NCI-H187 (cell line): ENCODE measurements around the gene PSMB10.
A peak's percentile ranks its signal among the peaks of the same experiment; 100 is the strongest.
"Not testable (repeated sequence)": the region's sequence is repeated elsewhere in the genome, so short reads cannot be mapped to it uniquely, and the experiment has no call there.

Experiments
- DNase-seq, 2 experiments: peaks; one replicate each; lab custom pipeline; 2025; lab: John Stamatoyannopoulos, UW

The PSMB10 gene

DNA sequence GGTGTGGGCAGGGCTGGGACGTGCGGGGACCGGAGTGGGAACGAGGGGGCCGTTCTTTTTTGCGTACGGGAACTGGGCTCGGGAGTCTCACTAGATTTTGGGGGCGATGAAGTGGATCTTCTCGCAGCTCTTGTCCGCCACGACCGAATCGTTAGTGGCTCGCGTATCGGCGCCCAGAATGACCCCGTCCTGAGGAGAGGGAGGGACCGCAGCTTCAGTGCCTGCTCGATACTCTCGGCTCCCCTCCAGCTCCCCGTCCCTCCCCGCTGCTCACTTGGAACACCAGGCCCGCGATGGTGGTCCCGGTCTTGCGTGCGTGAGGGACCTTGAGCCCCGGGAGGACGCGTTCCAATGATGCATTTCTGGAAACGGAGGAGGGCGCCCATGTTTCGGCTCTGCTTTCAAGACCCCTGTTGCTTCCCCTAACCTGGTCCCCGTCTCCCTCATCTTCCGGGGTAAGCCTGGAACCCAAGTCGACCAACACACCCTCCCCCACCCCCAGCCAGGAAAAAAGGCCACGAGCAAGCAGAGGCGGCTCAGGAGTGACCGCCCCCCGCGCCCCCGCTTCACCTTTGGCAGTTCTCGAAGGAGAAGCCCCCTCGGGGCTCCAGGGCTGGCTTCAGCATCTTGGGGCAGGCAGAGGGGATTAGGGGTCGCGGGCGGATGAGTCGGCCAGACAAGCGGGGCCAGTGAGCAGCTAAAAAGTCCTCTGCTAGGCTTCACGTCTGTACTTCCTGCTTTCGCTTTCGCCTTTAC, at the start of gene PSMB10:
TSS of gene PSMB10 (minus strand) at position 727 of the 756 bp plus-strand sequence. CDS start at position 626, 101 bp downstream.
- DNase-seq, result peak in 1 of 2 experiments; percentile 36

GRCh38 chr16:67982011-67982696, 45.5 kb upstream of the PSMB10 start:
- DNase-seq, result no peak

DNA sequence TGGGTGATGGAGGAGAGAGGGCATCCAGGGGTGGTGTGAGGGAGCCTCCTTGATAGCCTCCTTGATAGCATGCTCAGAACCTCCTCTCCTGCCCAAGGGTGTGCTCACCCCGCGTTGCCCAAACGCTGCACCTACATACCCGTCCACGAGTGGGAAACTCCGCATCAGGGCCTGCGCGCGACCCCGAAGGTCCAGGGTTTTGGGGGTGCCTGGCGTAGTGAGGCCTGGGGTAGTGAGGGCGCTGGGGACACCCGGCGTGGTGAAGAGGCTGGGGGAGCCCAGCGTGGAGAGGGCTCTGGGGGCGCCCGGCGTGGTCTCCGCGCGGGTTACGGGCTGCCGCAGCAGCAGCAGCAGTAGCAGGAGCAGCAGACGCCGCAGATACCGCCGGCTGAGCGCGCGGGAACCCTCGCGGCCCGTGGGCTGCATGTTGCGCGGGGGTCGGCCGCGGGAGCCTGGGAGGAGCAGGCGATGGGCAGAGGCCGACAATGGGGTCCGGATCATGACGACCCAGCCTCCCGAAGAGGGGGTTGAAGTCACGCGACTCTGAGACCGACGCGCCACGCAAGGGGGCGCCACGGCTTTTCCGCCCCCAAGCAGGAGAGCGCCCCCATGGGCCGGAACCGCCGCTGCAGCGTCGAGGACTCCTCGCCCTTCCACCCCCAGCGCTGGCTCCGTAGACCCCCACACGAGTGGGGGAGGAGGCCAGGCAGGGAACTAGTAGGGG, 43.5 kb upstream of the PSMB10 start, which contains the start of gene DPEP3:
TSS of gene DPEP3 (minus strand) at position 545 of the 724 bp plus-strand sequence. CDS start at position 426, 119 bp downstream.
- DNase-seq, result no peak

DNA sequence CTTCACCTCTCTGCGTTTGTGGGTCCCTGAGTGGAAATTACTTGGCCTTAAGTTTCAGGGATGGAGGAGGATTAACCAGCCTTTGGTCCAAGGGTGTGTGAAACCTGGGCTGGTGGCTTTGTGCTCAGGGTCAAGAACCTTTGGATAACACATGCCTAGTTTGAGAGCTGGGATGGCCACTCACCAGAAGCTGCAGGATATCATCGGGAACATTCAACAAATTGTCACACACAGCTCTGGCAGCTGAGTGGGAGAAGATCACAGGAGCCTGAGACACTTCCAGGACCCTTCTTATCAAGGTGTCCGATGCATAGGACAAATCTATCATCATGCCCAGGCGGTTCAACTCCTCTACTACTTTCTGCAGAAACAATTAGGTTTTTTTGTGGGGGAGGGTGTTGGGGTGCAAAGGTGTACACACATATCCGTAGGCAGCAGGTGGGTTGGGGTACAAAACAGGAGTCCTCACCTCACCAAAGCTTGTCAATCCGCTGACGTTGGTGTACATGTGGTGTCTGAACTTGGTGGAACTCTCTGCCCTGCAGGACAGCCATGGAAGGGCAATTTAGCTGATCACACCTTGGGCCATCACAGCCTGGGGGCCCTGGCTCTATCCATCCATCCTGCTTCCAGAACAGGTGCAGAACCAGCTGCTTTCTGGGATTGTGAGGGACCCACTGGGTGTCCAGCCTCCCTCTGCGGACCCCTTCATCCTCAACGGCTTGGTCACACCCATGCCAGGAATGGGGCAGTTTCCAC, 41.0 kb upstream of the PSMB10 start:
- no peak for DNase-seq

DNA sequence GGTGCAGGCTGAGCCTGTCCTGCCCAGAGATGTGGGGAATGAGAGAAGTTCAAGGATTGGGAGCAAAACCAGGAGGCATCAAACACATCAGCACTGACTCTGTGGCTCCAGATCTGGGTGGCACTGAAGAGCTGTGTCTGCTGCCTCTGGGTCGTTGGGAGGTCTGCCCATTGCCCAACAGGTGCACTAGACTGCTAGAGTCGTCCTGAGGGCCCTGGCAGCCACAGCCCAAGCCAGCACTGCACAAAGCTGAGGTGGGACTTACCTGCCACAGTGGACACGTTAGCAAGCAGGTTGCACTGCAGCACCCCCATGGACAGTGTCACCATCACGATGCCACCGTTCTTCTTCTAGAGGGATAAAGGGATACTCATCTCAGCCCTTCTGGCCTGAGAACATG, 40.4 kb upstream of the PSMB10 start:
- DNase-seq, result no peak

DNA sequence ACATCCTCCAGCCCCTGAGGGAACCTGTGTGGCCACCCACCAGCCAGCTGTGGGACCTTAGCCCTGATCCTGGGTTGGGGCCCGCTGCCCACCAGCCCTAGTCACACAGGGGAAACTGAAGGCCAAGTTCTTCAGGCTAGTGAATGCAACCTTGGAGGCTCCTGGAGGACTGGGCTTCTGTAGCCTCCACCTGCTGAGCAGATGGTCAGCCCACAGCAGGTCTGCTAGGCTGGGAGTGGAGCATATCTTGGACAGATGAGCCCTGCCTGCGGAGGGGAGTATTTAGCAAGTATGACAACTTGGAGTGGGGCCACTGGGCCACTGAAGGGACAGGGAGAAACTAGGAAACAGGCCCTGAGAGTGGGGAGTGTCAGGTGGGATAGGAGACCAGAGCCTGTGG, 39.6 kb upstream of the PSMB10 start:
- no peak for DNase-seq

DNA sequence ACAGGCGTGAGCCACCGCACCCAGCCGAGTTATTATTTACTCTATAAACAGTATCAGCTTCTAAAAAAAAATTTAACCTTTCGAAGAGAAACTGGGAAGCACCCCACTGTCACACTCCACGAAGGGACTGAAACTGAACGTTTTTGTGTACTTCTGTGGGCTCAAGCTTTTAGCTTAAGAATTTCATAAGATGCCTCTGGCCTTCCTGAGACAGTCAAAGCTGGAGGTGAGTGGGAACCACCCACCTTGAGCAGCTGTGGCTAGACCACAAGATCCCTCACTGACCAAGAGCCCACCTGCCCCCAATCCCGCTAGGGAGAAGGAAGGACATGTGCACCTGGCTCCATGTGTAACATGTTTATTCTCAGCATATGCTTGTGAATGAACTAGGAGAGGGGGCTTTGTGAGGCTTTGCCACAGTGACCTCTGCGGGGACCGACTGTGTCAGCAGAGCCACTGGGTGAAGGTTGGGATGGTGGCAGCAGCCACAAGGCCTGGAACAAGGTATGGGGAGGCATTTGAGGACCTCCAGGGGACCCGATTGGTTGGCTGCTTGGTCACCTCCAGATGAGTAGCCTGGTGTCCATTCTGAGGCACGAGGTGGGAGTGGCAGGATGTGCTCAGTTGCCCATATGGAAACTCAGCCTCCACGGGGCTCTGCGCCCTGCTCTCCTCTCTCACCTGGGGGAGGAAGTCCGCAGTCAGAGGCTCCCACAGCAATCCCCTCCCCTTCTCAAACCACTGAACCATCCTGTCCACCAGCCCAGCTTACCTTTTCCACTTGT, 38.9 kb upstream of the PSMB10 start:
- no peak for DNase-seq

DNA sequence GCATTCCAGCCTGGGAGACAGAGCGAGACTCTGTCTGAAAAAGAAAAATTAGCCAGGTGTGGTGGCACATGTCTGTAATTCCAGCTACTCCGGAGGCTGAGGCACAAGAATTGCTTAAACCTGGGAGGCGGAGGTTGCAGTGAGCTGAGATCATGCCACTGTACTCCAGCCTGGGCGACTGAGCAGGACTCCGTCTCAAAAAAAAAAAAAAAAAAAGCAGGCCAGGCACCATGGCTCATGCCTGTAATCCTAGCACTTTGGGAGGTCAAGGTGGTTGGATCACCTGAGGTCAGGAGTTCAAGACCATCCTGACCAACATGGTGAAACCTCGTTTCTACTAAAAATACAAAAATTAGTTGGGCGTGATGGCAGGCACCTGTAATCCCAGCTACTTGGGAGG, 35.6 kb upstream of the PSMB10 start:
- not testable (repeated sequence) for DNase-seq

DNA sequence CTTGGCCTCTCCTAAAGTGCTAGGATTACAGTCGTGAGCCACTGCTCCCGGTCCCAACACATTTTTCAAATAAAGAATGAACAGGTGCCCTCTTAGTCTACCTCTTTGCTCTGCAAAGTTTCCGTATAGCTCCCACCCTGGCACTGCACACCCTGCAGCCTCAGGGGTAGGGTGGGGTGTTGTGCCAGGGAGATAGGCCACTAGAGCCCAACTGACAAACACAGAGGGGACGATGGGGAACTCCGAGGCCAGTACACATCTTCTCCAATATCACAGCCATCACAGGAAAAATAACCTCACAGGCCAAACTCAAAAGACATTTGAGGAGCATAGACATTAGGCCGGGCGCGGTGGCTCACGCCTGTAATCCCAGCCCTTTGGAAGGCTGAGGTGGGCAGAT, 34.5 kb upstream of the PSMB10 start:
- no peak for DNase-seq

DNA sequence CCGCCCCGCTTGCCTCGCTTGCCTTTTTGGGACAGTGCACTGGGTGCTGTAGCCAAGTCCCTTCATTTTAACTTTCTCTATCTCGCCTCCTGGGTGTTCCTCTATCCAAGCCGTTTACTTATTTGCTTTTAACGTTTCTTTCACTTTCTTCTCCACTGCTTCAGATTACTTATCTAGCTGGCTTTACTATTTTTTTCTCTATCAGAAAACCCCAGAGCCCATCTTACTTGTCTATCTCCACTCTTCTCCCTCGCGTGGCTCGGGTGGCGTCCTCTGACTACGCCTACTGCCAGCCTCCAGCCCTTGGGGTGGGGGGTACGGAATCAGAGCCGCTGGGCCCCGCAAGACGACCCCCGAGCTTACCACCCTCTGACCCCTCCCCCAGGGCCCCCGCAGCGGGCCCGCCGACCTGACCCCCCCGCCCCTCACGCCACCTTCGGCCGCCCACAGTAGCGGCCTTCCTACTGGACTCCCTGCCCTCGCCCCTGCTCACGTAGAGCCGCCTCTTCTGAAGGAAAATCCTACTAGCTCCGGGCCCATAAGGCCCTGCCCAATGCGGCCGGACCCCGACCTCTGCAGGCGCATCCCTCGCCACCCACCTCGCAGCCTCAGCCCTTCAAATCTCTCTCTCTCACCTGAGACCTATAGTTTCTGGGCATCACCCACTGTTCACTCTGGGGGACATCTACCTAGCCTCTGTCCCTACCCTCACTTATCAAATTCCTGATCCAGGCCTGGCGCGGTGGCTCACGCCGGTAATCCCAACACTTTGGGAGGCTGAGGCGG, 32.8 kb upstream of the PSMB10 start:
- DNase-seq, result no peak

- no peak for DNase-seq
Observed at GRCh38 chr16:67968400-67969253, 32.0 kb upstream of the PSMB10 start, which contains the start of gene SLC12A4. Gene SLC12A4, minus strand, starts transcription at chr16:67968637. Its CDS starts 84 bp downstream, at chr16:67968553.

GRCh38 chr16:67967958-67968399, 31.3 kb upstream of the PSMB10 start:
- DNase-seq, result no peak

DNA sequence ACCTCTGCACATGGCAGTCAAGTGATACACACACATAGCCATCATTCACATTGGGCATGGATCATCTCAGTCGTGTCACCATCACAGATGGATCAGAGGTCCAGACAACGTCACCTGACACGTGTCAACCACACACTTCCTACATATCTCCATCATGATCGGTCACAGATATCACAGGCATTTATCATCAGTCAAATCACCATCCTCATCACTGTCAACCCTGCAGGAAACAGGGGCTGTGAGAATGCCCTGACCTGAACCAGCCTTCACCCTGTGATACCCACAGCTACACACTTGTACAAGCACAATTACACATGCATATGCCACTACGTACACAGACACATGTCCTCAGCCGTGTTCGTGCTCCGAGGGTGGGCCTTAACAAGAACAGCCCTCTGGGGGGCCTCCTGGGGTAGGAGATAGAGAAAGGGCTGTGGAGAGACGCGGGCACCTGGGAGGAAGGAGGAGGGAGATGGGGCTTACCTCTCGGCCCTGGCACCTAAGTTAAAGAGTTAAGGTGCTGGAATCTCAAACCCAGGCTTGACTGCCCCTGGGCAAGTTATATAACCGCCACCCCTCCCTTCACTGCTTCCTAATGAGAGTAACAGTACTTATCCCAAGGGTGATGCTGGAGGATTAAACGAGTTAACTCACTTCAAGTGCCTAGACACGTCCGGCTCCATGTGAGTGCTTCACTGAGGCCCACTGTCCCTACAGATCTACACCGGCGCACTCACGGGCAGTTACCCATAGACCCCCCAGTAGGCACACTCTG, 30.7 kb upstream of the PSMB10 start:
- no peak for DNase-seq

GRCh38 chr16:67966549-67967182, 30.0 kb upstream of the PSMB10 start:
- DNase-seq, result no peak

DNA sequence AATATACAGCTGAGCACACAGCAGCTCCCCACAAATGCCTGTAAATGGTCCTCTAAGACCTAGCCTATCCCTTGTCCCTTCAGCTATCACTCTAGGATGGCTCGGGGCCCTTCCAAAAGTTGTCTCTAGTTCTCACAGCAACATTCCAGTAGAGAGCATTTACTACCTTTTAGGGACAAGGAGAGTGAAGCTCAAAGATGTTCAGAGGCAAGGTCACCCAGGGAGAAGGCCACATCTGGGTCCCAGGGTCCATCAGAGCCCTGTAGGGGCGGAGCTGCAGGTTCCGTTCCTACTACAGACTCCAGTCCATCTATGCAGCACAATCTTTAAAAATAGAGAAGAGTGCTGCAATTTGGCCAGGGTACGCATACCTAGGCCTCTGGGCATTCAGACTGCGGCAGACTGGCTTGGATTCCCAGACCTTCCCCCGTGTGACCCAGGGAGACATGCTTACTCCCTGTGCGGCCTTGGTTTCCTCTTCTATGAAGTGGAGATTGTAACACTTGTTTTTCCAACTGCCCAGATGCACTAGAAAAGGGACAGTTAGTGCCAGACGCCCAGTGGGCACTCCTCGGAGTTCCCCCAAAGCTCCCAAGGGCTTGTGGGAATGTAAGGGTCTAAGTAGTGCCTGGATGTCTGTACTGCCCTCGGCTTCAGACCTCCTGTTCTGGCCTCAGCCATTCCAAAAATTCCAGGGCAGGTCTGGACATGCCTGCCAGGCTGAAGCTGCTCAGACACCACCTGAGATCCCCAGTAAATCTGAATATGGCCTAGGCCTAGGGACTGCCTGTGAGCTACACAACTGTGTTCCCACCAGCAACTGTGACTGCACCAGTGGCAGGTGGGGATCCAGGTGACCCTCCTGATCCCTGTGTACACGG, 29.3 kb upstream of the PSMB10 start:
- DNase-seq, result no peak

DNA sequence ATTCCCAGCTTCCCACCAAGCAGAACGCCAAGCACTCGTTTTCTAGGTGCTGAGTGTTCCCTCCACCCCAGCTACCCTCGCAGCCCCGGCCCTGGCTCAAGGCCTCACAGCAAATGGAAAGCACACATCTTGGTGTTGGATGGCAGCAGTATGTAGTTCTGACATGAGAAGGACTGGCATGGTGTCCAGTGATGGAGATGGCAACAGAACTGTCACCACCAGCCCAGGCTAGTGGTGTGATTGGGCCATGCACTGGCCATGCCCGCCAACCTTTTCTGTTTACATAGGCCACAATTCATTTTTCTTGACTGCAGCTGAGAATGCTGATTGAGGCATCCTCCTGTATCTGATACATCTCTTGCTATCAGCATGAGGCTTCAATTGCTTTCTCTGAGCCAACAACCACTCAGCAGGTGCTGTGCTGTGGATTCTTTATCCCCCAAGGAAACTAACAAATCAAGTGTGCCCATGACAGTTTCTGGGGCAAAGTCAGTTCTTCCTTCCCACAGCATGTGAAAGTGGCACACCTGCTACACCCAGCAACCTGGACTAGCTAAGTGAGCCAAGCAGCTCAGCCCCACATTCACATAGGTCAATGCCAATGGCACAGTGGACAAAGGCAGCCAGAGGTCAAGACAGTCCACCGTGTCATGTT, 28.0 kb upstream of the PSMB10 start:
- no peak for DNase-seq
